HG03196 (cell line): Measurements from ENCODE around the gene CCDC152.
"Not testable (repeated sequence)": the region's sequence is repeated elsewhere in the genome, so short reads cannot be mapped to it uniquely, and the experiment has no call there.

Source experiments
- ATAC-seq: cut with Tn5 transposase; IDR thresholded peaks from one replicate; pipeline ENCODE4 v1.9.1; 2021; ENCODE audit not compliant: unreplicated experiment

Gene CCDC152

DNA sequence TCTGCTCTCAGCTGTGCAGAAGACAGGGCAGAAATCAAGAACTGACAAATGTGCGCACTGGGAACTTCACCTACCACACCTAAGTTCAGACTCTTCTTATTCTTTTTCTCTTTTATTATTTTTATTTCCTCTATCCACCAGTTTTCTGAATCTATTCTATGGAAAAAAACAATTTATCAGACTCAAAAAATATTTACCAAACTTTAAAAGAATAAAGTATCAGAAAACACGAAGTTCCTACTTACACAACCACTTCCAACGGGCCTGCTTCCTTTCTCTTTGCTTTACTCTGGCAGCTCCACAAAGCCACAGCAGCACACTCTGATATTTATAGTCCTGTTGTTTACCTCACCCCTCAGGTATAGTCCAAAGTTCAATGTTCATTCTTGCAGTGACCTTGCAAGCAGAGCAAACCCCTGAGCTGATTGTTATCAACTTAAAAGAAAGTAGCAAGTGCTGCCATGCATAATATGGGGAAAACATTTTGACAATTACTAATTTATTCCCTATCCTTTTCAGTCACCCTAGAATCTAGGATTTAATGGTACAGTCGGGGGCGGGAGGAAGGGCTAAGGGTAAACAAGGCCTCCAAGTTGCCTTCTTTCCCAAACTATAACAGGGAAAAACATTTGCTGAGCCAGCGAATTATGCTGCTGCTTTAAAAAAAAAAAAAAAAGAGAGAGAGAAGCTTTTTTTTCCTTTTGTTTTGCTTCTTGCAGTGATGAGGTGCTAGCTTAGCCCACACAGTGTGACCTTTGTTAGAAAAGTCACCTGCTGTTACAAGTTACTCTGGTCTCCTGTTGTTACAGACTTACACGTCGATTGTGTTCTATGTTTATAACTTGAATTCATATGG is 55.2 kb downstream of the CCDC152 start, which contains the start of gene SELENOP:
TSS of gene SELENOP (minus strand) at position 302 of the 856 bp plus-strand sequence. CDS start 3,539 bp downstream, outside the sequence.
- no peak for ATAC-seq

DNA sequence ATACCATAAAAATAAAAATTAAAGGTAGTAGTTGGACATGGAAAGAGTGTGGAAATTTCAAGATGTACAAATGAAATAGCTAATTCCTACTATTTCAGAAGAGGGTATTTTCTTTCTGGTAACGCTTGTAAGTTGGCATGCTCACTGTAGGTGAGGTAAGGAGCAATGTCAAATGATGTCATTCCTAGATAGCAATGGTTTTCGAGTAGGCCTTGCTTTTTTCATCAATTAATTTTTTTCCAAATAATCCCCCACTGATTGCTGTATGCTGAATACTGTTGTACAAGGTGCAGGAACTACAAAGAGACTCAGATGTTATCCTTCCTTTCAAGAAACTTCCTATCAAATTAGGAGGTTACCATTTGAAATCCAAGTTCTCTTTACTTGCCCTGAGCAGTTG is 56.0 kb downstream of the CCDC152 start:
- ATAC-seq = no peak

DNA sequence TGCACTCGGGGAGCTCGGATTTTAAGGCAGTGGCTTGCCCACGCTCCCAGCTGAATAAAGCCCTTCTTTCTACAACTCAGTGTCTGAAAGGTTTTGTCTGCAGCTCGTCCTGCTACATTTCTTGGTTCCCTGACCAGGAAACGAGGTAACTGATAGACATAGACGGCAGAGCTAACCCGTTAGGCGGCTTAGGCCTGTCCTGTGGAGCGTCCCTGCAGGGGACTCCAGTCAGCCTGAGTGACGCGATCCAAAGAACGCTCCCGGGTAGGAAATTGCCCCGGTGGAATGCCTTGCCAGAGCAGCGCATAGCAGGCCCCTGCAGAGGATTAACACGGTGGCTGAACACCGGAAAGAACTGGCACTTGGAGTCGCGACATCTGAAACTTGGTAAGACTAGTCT is 56.9 kb downstream of the CCDC152 start:
- no peak for ATAC-seq

DNA sequence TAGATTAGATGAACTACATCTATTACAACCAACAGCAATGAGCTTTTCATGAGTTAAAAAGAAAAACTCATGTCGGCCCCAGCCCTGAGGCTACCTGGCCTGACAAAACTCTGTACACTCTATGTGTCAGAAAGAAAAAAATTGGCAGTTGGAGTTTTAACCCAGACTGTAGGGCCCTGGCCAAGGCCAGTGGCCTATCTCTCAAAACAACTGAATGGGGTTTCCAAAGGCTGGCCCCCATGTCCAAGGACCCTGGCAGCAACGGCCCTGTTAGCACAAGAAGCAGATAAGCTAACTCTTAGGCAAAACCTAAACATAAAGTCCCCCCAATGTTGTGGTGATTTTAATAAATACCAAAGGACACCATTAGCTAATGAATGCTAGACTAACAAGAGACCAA is 59.9 kb downstream of the CCDC152 start:
- ATAC-seq = not testable (repeated sequence)

DNA sequence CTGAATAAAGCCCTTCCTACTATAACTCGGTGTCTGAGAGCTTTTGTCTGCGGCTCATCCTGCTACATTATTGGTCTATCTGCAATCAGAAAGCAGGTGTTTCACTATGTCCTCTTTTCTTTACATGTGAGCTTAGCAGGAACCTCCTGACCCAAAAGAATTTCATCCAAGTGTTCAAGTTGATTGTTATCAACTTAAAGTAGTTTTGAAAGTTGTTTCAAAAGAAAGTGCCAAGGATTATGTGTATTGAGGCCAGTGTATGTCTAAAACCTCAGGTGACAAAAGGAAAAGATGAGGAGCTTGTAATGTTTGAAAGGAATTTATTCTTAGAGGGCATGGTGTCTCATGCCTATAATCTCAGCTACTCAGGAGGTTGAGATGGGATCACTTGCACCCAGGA is 63.1 kb downstream of the CCDC152 start:
- ATAC-seq = no peak

DNA sequence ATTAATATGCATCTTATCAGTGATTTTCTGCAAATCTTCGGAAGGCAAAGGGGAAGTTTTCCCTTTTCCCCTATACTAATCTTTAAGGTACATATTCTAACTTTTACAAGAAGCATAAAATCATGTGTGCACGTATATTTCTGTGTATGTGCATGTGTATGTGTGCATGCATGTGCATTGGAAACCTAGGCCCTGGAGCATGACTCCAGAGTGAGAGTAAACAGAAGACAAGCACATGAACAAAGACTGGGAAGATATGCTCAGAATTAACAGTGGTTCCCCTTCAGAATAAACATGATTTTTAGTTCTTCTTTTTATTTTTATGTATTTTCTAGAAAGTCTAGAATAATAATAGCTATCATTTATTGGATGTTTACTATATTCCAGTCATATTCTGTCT is 65.9 kb downstream of the CCDC152 start:
- no peak for ATAC-seq

DNA sequence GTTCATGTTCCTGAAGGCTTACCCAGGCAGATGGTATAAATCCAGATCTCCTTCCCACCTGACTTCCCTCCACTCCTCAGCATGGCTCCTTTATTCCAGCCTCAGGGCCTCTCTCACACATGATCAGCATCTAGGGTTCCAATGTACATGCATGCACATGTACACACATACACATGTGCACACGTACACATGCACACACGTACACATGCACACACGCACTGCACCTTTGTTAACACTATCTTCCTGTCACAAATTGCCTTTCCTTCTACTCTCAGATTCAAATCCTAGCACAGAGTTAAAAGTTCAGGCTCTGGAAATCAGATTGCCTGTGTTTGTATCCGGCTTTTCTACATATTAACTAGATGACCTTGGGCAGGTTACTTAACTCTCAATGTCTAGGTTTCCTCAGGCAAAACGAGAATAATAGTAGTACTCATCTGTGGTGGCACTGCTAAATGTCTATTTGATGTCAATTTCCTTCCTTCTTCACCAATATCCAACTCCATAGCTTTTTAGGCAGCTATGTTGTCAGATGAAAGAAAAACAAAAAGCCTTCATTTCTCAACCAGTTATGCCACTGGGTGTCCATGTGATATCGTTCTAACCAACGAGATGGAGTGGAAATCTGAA is 67.8 kb downstream of the CCDC152 start:
- no peak for ATAC-seq

DNA sequence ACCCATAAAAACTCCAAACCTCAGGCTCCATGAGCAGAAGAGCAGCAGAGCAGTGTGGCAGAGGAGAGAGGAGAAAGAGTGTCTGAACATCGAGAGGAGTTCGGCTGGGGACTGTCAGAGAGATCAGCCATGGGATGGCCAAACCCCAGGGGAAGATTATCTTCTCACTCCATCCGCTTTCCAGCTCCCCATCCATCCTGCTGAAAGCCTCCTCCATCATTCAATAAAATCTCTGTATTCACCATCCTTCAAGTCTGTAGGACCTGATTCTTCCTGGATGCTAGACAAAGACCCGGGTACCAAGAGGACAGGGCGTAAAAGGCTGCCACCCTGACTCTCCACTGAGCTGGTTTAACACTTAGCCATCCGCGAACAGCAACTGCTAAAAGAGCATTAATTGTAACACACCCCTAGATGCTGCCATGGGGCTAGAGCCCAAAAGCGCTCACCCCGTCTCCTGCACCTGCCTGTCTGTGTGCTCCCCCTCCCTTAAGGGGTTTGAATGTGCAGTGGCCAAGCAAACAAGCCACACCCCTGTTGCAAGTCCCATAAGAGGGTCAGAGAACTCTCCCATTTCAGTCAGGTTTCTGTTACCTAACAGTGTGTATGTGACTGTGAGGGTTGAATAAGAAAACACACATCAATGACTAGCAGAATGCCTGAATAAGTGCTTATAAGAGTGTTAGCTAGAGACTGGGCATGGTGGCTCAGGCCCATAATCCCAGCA is 69.0 kb downstream of the CCDC152 start:
- ATAC-seq = no peak

DNA sequence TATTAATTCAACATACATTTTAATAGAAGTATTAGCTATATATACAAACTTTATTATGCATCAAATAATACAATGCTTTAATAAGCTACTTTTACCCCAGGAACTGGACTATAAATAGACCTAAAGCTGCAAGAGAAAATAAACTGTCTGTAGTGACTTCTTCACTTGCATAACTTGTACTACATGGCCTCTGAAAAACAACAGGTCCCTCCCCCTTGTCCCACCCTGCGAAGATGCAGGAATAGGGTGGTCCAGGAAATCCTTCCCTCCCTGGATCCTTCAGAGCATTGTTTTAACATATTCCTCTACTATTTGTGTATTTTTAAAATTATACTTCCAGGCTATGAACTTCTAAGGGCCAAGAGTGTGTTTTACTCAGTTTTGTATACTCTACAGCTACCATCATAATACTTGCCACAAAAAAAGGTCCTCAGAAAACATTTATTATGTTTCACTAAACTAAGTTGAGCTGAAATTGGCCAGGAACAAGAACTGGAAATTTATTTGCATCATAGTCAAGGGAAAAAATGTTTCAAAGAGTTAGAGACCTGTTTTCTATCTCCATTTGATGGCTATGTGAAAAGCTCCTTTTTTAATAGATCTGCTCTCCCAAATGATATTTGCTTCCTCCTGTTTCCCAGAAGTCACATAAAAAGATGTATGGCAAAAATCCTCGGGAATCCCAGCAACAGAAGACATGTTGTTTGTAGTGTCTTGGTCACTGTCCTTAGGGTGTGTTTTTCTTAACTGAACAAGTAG is 70.3 kb downstream of the CCDC152 start:
- no peak for ATAC-seq

DNA sequence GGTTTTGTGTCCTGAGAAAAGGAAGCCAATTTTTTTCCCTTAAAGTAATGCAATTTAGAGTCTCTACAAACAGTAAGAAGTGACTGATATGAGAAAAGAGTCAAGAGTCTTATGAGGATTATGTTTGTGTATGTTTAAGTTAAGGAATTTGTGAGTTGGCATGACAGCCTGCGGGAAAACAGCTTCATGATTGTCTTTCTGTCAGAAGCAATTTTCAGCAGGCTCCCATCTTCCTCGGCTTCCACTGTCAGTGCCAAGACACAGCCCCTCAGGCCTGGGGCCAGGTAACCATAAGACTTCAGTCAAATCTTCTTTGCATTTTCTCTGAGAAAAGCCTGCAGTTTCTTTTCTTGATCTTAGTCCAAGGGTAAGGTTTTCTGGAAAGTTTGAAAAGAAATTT is 72.1 kb downstream of the CCDC152 start:
- ATAC-seq = no peak

DNA sequence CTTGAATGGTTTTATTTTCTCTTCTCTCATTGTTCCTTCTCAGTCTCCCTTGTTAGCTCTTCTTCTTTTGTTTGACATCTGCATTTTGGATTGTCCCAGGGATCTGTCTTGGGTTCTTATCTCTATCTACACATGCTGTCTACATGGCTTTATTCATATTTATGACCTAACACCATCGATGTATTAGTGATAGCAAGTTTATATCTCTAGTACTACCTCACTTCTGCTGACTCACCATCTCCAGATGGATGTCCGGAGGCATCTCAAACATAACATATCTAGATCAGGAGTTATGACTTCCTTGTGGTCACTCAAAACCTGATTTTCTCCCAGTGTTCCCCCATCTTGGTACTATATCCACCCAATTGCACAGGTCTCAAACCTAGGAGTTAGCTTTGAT is 74.3 kb downstream of the CCDC152 start:
- no peak for ATAC-seq

DNA sequence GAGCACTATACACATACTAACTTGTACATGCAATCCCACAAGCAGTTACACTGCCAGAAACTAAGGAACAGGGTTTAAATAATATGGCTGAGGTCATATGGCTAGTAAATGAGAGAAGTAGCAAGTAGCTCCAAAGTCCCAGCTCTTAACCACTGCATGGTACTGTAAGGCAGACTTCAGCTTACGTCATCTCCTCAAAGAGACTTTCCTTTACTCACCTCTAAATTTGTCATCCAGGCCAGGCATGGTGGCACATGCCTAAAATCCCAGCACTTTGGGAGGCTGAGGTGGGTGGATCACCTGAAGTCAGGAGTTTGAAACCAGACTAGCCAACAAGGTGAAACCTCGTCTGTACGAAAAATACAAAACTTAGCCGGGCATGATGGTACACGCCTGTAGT is 75.4 kb downstream of the CCDC152 start:
- no peak for ATAC-seq

DNA sequence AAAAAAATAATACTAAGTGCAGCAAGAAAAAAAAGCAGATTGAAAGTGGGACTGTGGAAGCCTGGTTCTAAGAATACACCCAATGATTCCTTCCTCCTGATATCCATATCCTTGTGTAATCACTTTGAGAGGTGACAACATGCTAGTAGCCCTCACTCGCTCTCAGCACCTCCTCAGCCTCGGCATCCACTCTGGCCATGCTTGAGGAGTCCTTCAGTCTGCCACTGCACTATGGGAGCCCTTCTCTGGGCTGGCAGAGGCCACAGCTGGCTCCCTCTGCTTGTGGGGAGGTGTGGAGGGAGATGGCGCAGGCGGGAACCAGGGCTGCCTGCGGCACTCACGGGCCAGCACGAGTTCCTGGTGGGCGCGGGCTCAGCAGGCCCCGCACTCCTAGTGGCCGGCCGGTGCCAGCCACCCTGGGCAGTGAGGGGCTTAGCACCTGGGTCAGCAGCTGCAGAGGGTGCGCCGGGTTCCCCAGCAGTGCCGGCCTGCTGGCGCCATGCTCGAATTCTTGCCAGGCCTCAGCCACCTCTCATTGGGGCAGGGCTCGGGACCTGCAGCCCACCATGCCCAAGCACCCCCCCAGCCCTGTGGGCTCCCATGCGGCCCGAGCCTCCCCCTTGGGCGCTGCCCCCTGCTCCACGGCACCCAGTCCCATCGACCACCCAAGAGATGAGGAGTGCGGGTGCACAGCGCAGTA is 79.6 kb downstream of the CCDC152 start:
- no peak for ATAC-seq

DNA sequence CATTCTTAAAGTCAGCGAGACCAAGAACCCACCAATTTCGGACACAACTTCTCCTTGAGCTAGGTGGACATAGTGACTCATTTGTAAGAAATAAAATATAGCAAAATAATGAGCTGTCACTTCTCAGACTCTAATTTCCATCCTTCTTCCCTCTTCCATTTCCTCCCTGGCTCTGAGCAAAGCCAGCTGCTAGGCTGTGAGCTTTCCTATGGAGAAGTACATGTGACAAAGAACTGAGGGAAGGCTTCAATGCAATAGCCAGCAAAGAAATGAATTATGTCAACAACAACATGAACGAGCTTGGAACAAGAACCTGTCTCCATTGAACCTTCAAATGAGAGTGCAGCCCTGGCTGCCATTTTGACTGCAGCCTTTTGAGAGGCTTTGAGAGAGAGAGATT is 81.0 kb downstream of the CCDC152 start:
- no peak for ATAC-seq

DNA sequence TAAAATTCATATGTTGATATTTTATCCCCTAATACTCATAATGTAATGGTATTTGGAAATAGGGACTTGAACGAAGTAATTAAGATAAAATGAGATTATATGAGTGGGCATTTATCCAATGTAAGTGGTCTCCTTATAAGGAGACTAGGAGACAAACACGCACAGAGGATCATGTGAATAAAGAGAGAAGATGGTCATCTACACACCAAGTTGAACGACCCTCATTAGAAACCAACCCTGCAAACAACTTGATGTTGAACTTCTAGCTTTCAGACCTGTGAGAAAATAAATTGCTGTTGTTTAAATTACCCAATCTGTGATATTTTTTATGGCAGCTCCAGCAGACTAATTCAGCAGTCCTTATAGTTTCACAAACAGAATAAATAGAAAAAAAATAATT is 82.6 kb downstream of the CCDC152 start:
- no peak for ATAC-seq

DNA sequence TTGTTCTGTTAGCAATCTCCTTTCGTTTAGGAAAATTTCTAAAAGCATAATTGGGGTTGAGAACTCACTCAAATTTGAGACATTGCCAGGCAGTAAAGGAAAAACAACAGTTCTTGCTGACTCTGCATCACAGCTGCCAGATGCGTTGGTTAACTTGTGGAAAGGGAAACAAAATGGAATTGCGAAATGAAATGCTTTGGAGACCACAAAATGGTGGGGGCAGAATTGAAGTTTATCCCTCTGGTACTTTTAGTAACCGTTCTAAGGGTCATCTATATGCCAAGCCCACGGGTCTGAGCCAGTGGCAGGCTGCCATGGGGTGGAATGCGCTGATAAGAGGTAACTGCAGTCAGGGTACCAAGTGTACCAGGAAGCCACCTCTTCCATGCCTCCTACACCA is 83.7 kb downstream of the CCDC152 start:
- ATAC-seq = no peak

DNA sequence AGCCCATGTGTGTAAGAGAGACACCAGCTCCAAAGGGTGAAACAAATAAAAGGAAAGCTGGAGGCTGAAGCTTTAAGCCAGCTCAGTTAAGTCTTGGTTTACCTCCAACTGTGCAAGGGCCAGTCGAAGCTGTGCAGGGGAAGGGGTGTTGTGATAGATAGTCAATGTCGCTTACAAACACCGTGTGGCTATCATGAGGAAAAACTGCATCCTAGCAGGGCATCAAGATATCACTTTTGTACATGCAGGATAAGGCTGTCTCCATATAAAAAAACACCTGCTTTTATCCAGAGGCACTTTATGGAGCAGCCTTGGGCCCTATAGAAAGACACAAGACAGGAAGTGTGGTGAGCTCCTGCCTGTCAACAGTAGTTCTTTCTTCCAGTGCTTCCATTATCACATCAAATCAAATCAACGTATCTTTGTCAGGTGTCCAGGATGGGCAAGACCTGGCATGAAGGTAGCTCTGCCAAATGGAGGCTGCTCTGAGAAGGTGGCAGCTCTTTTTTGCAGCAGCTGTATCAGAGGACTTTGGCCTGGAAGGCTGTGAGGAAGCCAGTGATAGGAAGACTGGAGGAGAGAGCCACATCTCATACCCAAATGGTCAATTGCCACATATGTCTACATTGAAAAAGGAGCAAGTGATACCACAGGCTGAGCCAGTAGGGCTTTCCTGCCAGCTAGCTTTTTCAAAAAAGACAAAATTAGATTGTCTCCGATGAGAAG is 84.4 kb downstream of the CCDC152 start:
- ATAC-seq = no peak

DNA sequence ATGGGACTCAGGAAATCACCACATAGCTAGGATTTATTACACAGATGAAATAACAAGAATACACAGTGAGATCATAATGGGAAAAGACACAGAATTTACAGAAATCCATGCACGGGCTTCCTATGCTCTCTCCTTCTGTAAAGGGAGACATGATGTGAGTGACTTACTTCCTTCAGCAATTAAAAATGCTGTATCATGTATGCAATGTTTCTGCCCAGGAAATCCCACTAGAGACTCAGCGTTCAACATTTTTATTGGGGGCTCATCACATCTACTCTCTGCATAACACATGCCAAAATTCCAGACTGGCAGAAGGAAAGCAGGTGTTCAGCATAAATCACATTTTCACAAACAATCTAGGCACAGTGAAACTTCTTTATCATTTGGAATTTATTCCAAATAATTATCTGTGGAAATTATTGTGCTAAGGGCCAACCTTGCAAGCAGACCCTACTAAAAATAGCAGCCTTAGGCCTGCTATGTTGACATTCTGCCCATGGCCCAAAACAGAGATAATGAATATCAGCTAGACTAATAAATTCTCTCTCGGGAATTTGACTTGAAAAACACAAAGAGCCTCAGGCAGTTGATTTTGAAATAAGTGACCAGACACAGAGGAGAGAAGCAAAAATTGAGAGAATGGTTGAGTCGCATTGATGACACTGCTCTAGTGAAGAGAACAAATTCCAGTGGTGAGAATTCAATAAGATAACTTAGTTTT is 86.5 kb downstream of the CCDC152 start:
- no peak for ATAC-seq

DNA sequence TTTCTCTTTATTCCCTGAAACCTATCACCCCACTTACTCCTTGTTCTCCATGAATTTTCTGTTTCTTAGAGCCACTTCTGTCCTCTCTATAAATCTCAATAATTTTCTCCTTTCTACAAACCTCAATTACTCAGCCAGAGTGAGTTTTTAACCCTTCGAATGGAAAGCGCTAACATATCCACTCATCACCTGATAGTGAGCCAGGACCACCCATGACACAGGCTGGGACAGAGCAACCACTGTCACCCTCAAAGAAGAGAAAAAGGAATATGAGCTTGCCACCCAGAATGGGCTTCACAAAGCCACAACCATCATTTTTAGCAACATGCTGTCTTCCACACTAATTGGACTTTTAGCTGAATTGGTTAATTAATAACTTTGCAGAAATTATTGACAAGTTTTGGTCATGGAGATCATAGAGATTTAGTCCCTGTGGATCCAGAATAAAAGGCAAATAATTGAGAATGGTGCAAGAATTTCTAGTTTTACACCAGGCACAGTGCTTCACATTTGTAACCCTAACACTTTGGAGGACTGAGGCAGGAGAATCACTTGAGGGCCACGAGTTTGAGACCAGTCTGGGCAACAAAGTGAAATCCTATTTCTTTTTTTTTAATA is 87.2 kb downstream of the CCDC152 start:
- no peak for ATAC-seq
